Limb (tissue), 2 donors: Measurements from ENCODE around the gene PIM3.
A peak's percentile ranks its signal among the peaks of the same experiment; 100 is the strongest.
"Not testable (repeated sequence)": the region's sequence is repeated elsewhere in the genome, so short reads cannot be mapped to it uniquely, and the experiment has no call there.

Experiments used
- DNase-seq, 2 donors: peaks; one replicate each; pipeline ENCODE4 v3.0.0-alpha.2; 2016; ENCODE audit errors: extremely low spot score in 2 of 2

The PIM3 gene

GRCh38 chr22:49966774-49967705, 6.5 kb downstream of the PIM3 start:
- DNase-seq = peak in 1 of 2 donors; percentile 42

- DNase-seq = peak in 1 of 2 donors; percentile 36
These were observed 7.2 kb downstream of the PIM3 start for GRCh38 chr22:49967706-49968208.

GRCh38 chr22:49968313-49968830, 7.8 kb downstream of the PIM3 start:
- peak in 1 of 2 donors; percentile 30 for DNase-seq

GRCh38 chr22:49968831-49969661, 8.5 kb downstream of the PIM3 start:
- DNase-seq = peak in 1 of 2 donors; percentile 29

- DNase-seq = peak in 1 of 2 donors; percentile 32
These were observed 9.4 kb downstream of the PIM3 start for GRCh38 chr22:49969751-49970527.

- DNase-seq = peak; percentile 55 to 79
These were observed 10.1 kb downstream of the PIM3 start for GRCh38 chr22:49970528-49971231.

- peak in 1 of 2 donors; percentile 57 for DNase-seq
These were observed 10.9 kb downstream of the PIM3 start for GRCh38 chr22:49971232-49972162.

- peak in 1 of 2 donors; percentile 36 for DNase-seq
These were observed 11.8 kb downstream of the PIM3 start for GRCh38 chr22:49972163-49973017.

GRCh38 chr22:49973018-49973961, 12.7 kb downstream of the PIM3 start:
- DNase-seq = peak in 1 of 2 donors; percentile 32

- DNase-seq = peak in 1 of 2 donors; percentile 43
These were observed 15.2 kb downstream of the PIM3 start for GRCh38 chr22:49975543-49976389.

GRCh38 chr22:49976439-49977175, 16.0 kb downstream of the PIM3 start:
- no peak for DNase-seq

- no peak for DNase-seq
These were observed 17.0 kb downstream of the PIM3 start for GRCh38 chr22:49977578-49977977.

- DNase-seq = peak in 1 of 2 donors; percentile 24
These were observed 19.2 kb downstream of the PIM3 start for GRCh38 chr22:49979587-49980264.

- DNase-seq = not testable (repeated sequence)
These were observed 21.2 kb downstream of the PIM3 start for GRCh38 chr22:49981799-49982198.
